ENCODE results near the gene ATE1. TPM values are rescaled to one million over a fixed set of nuclear protein-coding genes. Genes with fewer than 3 reads are reported as not detected.

Gene ATE1
- total RNA-seq, 4 donors from 2014 or later: 15.5 to 29.8 (median 22.6) TPM

- WGBS, 2 donors: 62 to 70% methylated on average over 6 of the region's 6 CpGs
- H3K27me3 ChIP-seq: no peaks in the 10 kb centered on the region
- H3K9me3 ChIP-seq: no peaks in the 10 kb centered on the region
- H3K27ac ChIP-seq: peak overlapping the region in 1 of 4 donors; percentile 16
- no peak overlapping the region for H3K4me3 ChIP-seq
- TF ChIP-seq CTCF (IDR thresholded peaks at IDR 0.05) (no peak), POLR2A (IDR thresholded peaks at IDR 0.05) (no peak)
- peaks cover 0 to 31% (median 0%) of the 10 kb centered on the region in 3 donors for H3K4me1 ChIP-seq
- intact Hi-C loops (cut with DNase I): no loop called here
- H3K36me3 ChIP-seq: peaks cover 0 to 15% (median 0%) of the 10 kb centered on the region in 3 donors
- no peak for DNase-seq
These were observed 144.0 kb downstream of the ATE1 start for GRCh38 chr10:121783782-121784372.

GRCh38 chr10:121781101-121781500 is 146.7 kb downstream of the ATE1 start:
- 44 to 67% methylated on average over 4 of the region's 4 CpGs for WGBS, 2 donors
- no peak for DNase-seq
- H3K27me3 ChIP-seq: no peaks in the 10 kb centered on the region
- H3K4me3 ChIP-seq: no peak overlapping the region
- H3K9me3 ChIP-seq: no peaks in the 10 kb centered on the region
- H3K36me3 ChIP-seq: peaks cover 0 to 7% (median 0%) of the 10 kb centered on the region in 3 donors
- H3K4me1 ChIP-seq: peaks cover 0 to 31% (median 0%) of the 10 kb centered on the region in 3 donors
- intact Hi-C loops (cut with DNase I): no loop called here
- no peak for TF ChIP-seq POLR2A (IDR thresholded peaks at IDR 0.05)
- no peak for TF ChIP-seq CTCF (IDR thresholded peaks at IDR 0.05)
- H3K27ac ChIP-seq: peak overlapping the region in 1 of 4 donors; percentile 12

- no peak overlapping the region for H3K27ac ChIP-seq
These were observed 153.0 kb downstream of the ATE1 start for GRCh38 chr10:121774813-121775212.

DNA sequence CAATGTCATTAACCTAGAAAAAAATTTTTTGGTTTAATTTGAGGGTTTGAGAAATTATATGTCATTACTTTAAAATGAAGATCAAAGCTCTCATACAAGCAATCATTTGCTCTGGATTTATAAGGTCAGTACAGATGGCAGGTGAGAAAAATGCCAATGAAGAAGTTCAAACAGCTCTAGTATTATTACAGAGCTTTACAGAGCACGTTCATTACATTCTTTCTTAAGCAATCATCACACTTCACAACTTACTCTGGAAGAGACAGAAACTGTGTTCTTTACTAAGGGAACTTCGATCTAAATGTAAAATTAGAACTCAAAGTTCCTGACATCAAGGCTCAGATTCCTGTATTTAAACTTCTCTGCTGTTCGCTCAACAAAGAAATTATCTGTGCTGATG is 153.4 kb downstream of the ATE1 start:
- Histone ChIP-seq H3K36me3 (no peaks in the 10 kb centered on the region), H3K27ac (no peak overlapping the region), H3K27me3 (no peaks in the 10 kb centered on the region), H3K4me1 (peaks cover 0 to 26% (median 6%) of the 10 kb centered on the region in 3 donors), H3K4me3 (no peak overlapping the region), H3K9me3 (no peaks in the 10 kb centered on the region)
- DNase-seq: no peak
- 45 to 47% methylated on average over 3 of the region's 3 CpGs for WGBS, 2 donors
- intact Hi-C loops (cut with DNase I): no loop called here
- no peak for TF ChIP-seq POLR2A (IDR thresholded peaks at IDR 0.05)
- no peak for TF ChIP-seq CTCF (IDR thresholded peaks at IDR 0.05)

More at GRCh38 chr10:121774813-121775212, 153.0 kb downstream of the ATE1 start:
- no peaks in the 10 kb centered on the region for H3K36me3 ChIP-seq
- intact Hi-C loops (cut with DNase I): no loop called here
- 26 to 48% methylated on average over 2 of the region's 2 CpGs for WGBS, 2 donors
- no peaks in the 10 kb centered on the region for H3K9me3 ChIP-seq
- DNase-seq: no peak
- H3K27me3 ChIP-seq: no peaks in the 10 kb centered on the region
- no peak overlapping the region for H3K4me3 ChIP-seq
- H3K4me1 ChIP-seq: peaks cover 0 to 26% (median 6%) of the 10 kb centered on the region in 3 donors
- no peak for TF ChIP-seq POLR2A (IDR thresholded peaks at IDR 0.05)
- no peak for TF ChIP-seq CTCF (IDR thresholded peaks at IDR 0.05)

DNA sequence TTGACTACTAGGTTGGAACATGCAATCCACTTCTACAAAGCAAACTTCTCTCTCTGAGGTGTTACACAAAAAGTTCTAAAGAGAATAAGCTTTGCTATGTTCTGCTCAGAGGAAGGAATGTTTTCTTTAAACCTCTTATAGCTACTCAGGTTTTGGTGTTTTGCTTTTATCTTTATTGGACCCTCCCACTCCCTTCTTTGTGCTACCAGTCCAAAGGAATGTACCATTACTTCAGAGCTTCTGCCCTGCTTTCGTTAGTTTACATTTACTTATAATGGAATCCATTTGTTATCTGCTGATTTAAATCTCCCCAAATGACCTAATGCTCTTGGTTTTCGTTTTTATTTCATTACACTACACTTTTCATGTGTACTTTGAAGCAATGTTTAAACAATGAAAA is 154.9 kb downstream of the ATE1 start:
- TF ChIP-seq CTCF (IDR thresholded peaks at IDR 0.05) (no peak), POLR2A (IDR thresholded peaks at IDR 0.05) (no peak)
- WGBS, 2 donors: 39 to 62% methylated on average over 2 of the region's 2 CpGs
- Histone ChIP-seq H3K27ac (no peak overlapping the region), H3K27me3 (no peaks in the 10 kb centered on the region), H3K9me3 (no peaks in the 10 kb centered on the region), H3K36me3 (no peaks in the 10 kb centered on the region), H3K4me1 (peaks cover 0 to 26% (median 6%) of the 10 kb centered on the region in 3 donors), H3K4me3 (no peak overlapping the region)
- intact Hi-C loops (cut with DNase I): no loop called here
- no peak for DNase-seq

Measured in esophagus squamous epithelium (tissue), 5 donors.